Tibial nerve (tissue), 4 donors: ENCODE results near the gene RELL1. TPM values are rescaled to one million over a fixed set of nuclear protein-coding genes. Genes with fewer than 3 reads are reported as not detected.

Experiments used
- DNase-seq, 2 donors: peaks; one replicate each; pipeline ENCODE4 v3.0.0-alpha.2; 2019; ENCODE audit warnings: low spot score in 2 of 2
- H3K27ac ChIP-seq, 4 donors: fragments of 200-600 bp; sonication (generic) in 3 of 4; one replicate each; pipeline ENCODE4 v1.5.1; 2017 to 2019; ENCODE audit warnings: mild to moderate bottlenecking in 1 of 4
- H3K27me3 ChIP-seq, 2 donors: fragments of 200-600 bp; sonication (generic) in 1 of 2; one replicate each; pipeline versions ENCODE4 v1.5.1 to v1.6.0; 2017 to 2019
- H3K36me3 ChIP-seq, 3 donors: fragments of 200-600 bp; sonication (generic); one replicate each; pipeline ENCODE4 v1.5.1; 2018 to 2019
- H3K4me1 ChIP-seq, 4 donors: fragments of 200-600 bp; sonication (generic) in 3 of 4; one replicate each; pipeline ENCODE4 v1.5.1; 2017 to 2019
- H3K4me3 ChIP-seq, 4 donors: fragments of 200-600 bp; sonication (generic) in 3 of 4; one replicate each; pipeline ENCODE4 v1.5.1; 2017 to 2019; ENCODE audit warnings: mild to moderate bottlenecking in 1 of 4, moderate library complexity in 1 of 4
- H3K9me3 ChIP-seq, 4 donors: fragments of 200-600 bp; sonication (generic) in 3 of 4; one replicate each; pipeline ENCODE4 v1.5.1; 2017 to 2019
- EP300 ChIP-seq, 2 donors: sonication (generic); formaldehyde crosslinking; IDR thresholded peaks; one replicate each; pipeline ENCODE4 v1.6.1; 2017; ENCODE audit warnings: antibody characterized with exemption in 2 of 2, mild to moderate bottlenecking in 1 of 2
- POLR2A ChIP-seq, 2 donors: fragments of 450-650 bp; IDR thresholded peaks; one replicate each; pipeline ENCODE4 v1.6.1; 2017; ENCODE audit warnings: antibody characterized with exemption in 2 of 2, mild to moderate bottlenecking in 2 of 2, moderate library complexity in 2 of 2
- WGBS, 2 donors: methylation state at CpG; one replicate each; pipeline ENCODE4 v1.1.5; 2018; 5-methylcytosine and 5-hydroxymethylcytosine counted together
- total RNA-seq, 4 donors: library from RNA; depleted of rRNA; stranded (reverse); fragments of >200 nt; gene quantifications; one replicate each; pipeline ENCODE4 v1.1.0, GENCODE V29; 2016
- TF ChIP-seq, protein P1 (sequence below), 5 experiments: fragments of 200-600 bp in 3 of 5; fragments of 450-650 bp in 2 of 5; sonication (generic) in 3 of 5; IDR thresholded peaks; one replicate each; pipeline ENCODE4 v1.5.1; 2016 to 2019; ENCODE audit warnings: antibody characterized with exemption in 5 of 5, mild to moderate bottlenecking in 3 of 5, moderate library complexity in 2 of 5

Gene RELL1
- total RNA-seq, 4 donors from 2014 or later: 43.8 to 78.0 (median 61.2) TPM

DNA sequence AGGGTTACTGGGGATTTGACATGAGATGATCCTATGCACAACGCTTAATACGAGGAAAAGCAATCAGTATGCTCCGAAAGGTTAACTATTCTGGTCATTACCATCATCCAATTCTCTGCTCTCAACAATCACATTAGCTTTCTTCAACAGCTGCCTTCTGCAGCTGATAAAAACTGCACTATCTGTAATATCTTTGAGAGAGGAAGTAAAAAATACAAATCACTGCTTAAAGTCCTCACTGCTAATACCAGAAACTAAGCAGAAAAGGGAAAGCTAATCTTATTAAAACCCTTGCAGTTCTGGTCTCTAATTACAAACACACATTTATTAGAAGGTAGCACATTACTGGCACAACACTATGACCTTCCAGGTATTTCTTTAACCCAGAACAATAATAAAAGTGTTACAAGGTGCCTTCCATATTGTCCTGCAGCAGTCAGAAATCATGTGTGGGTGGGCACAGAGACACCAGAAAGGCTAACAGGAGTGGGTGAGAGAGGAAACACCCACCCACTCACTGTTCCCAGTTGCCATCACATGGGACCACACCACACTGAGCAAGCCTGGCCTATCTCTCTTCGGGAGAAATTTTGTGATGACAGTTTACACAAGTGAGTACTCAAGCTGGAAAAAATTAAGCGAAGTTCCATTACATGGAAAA, 71.0 kb downstream of the RELL1 start:
- no peak for TF ChIP-seq EP300 (IDR thresholded peaks at IDR 0.05)
- no peak for TF ChIP-seq POLR2A (IDR thresholded peaks at IDR 0.05)
- TF ChIP-seq, protein P1, sequence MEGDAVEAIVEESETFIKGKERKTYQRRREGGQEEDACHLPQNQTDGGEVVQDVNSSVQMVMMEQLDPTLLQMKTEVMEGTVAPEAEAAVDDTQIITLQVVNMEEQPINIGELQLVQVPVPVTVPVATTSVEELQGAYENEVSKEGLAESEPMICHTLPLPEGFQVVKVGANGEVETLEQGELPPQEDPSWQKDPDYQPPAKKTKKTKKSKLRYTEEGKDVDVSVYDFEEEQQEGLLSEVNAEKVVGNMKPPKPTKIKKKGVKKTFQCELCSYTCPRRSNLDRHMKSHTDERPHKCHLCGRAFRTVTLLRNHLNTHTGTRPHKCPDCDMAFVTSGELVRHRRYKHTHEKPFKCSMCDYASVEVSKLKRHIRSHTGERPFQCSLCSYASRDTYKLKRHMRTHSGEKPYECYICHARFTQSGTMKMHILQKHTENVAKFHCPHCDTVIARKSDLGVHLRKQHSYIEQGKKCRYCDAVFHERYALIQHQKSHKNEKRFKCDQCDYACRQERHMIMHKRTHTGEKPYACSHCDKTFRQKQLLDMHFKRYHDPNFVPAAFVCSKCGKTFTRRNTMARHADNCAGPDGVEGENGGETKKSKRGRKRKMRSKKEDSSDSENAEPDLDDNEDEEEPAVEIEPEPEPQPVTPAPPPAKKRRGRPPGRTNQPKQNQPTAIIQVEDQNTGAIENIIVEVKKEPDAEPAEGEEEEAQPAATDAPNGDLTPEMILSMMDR (IDR thresholded peaks at IDR 0.05): no peak
- Histone ChIP-seq H3K4me3 (no peak overlapping the region), H3K4me1 (peaks cover 0 to 8% (median 0%) of the 10 kb centered on the region in 4 donors), H3K36me3 (peaks cover 0 to 30% (median 0%) of the 10 kb centered on the region in 3 donors), H3K9me3 (no peaks in the 10 kb centered on the region), H3K27ac (no peak overlapping the region), H3K27me3 (no peaks in the 10 kb centered on the region)
- DNase-seq: no peak
- 67 to 70% methylated on average over 5 of the region's 5 CpGs for WGBS, 2 donors

DNA sequence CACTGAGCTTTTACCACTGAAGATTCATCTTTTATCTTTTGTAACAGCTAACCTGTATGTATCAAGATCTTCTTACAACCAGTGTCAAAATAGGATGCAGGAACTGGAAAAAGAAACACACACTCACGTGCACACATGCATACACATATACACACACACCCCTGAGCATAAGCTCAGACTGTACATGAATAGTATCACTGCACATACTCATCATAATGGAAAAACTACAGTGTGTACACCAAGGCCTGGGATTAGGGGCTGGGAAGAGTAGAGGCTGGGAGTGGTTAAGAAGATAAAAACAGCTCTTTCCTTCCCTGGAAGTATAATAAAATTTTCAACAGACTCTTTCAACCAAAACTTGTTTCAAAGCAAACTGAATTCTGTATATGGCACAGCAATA, 73.4 kb downstream of the RELL1 start:
- WGBS, 2 donors: 85 to 93% methylated on average over 1 of the region's 1 CpG
- Histone ChIP-seq H3K27ac (no peak overlapping the region), H3K4me3 (no peak overlapping the region), H3K4me1 (peaks cover 0 to 8% (median 0%) of the 10 kb centered on the region in 4 donors), H3K36me3 (peaks cover 0 to 36% (median 0%) of the 10 kb centered on the region in 3 donors), H3K9me3 (peaks cover 0 to 4% (median 0%) of the 10 kb centered on the region in 4 donors), H3K27me3 (no peaks in the 10 kb centered on the region)
- TF ChIP-seq, protein P1 (IDR thresholded peaks at IDR 0.05): no peak
- TF ChIP-seq POLR2A (IDR thresholded peaks at IDR 0.05): no peak
- TF ChIP-seq EP300 (IDR thresholded peaks at IDR 0.05): no peak
- DNase-seq: no peak

DNA sequence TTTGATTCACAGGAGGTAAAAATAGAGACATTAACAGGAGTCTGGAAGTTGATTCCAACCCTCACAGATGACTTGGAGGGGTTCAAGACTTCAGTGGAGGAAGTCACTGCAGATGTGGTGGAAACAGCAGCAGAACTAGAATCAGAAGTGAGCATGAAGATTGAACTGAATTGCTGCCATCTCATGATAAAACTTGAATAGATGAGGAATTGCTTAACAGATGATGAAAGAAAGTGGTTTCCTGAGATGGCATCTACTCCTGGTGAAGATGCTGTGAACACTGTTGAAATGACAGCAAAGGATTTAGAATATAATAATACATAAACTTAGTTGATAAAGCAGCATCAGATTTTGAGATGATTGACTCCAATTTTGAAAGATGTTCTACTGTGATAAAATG, 76.5 kb downstream of the RELL1 start:
- H3K27ac ChIP-seq: no peak overlapping the region
- no peak for DNase-seq
- no peaks in the 10 kb centered on the region for H3K4me1 ChIP-seq
- TF ChIP-seq, protein P1 (IDR thresholded peaks at IDR 0.05): no peak
- no peak for TF ChIP-seq EP300 (IDR thresholded peaks at IDR 0.05)
- TF ChIP-seq POLR2A (IDR thresholded peaks at IDR 0.05): no peak
- peaks cover 0 to 36% (median 0%) of the 10 kb centered on the region in 3 donors for H3K36me3 ChIP-seq
- peaks cover 0 to 4% (median 0%) of the 10 kb centered on the region in 4 donors for H3K9me3 ChIP-seq
- H3K4me3 ChIP-seq: no peak overlapping the region
- no peaks in the 10 kb centered on the region for H3K27me3 ChIP-seq

DNA sequence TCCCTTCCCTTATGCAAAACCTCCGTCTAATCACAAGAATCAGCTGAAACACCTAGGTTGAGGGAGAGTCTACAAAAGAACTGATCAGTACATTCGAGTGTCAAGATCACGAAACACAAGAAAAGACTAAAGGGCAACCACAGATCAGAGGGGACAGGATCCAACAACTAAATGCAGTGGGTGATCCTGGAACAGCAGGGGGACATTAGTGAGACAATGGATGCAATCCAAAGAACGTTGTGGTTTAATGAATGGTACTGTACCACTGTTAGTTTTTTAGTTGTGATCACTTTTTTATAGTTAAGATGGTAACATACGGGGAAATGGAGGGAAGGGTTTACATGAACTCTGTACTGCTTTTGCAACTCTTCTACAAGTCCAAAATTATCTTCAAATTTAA, 79.2 kb downstream of the RELL1 start:
- TF ChIP-seq EP300 (IDR thresholded peaks at IDR 0.05) (no peak), POLR2A (IDR thresholded peaks at IDR 0.05) (no peak)
- TF ChIP-seq, protein P1 (IDR thresholded peaks at IDR 0.05): no peak
- DNase-seq: no peak
- 82 to 83% methylated on average over 5 of the region's 5 CpGs for WGBS, 2 donors
- H3K27me3 ChIP-seq: no peaks in the 10 kb centered on the region
- H3K27ac ChIP-seq: no peak overlapping the region
- peaks cover 0 to 17% (median 2%) of the 10 kb centered on the region in 4 donors for H3K4me1 ChIP-seq
- H3K4me3 ChIP-seq: no peak overlapping the region
- H3K36me3 ChIP-seq: peaks cover 0 to 31% (median 0%) of the 10 kb centered on the region in 3 donors
- peaks cover 0 to 4% (median 0%) of the 10 kb centered on the region in 4 donors for H3K9me3 ChIP-seq

DNA sequence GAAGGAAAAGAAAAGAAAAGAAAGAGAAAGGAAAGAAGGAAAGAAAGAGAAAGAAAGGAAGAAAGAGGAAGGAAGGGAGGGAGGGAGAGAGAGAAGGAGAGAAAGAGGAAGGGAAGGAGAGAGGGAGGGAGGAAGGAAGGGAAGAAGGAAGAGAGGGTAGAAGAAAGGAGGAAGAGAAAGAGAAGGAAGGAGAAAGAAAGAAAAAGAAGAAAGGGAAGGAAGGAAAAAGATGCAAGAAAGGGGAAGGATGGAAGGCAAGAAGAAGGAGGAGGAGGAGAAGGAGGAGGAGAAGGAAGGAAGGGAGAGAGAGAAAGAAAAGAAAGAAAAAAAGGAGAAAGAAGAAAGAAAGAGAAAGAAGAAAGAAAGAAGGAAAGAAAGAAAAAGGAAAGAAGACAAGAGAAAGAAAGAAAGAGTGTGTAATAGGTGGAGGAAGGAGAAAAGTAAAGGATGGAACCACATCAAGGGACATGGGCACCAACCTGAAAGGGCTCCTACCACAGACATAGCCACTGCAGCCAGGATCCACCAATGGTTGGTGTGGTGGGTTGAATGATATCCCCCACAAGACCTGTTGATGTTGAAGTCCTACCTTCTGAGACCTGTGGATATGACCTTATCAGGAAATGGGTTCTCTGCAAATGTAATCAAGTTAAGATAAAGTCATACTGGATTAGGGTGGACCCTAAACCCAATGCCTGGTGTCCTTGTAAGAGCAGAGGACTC, 80.2 kb downstream of the RELL1 start:
- no peak for DNase-seq
- Histone ChIP-seq H3K36me3 (peaks cover 0 to 21% (median 0%) of the 10 kb centered on the region in 3 donors), H3K4me1 (peaks cover 0 to 17% (median 2%) of the 10 kb centered on the region in 4 donors), H3K4me3 (no peak overlapping the region), H3K27ac (no peak overlapping the region), H3K27me3 (no peaks in the 10 kb centered on the region), H3K9me3 (peaks cover 0 to 4% (median 0%) of the 10 kb centered on the region in 4 donors)
- TF ChIP-seq POLR2A (IDR thresholded peaks at IDR 0.05): no peak
- TF ChIP-seq, protein P1 (IDR thresholded peaks at IDR 0.05): no peak
- no peak for TF ChIP-seq EP300 (IDR thresholded peaks at IDR 0.05)
